ENCODE results near the gene TFAP2E. TPM values are rescaled to one million over a fixed set of nuclear protein-coding genes. Genes with fewer than 3 reads are reported as not detected.

Gene TFAP2E
- total RNA-seq, 1 donor from 2014 or later: 1.9 TPM

DNA sequence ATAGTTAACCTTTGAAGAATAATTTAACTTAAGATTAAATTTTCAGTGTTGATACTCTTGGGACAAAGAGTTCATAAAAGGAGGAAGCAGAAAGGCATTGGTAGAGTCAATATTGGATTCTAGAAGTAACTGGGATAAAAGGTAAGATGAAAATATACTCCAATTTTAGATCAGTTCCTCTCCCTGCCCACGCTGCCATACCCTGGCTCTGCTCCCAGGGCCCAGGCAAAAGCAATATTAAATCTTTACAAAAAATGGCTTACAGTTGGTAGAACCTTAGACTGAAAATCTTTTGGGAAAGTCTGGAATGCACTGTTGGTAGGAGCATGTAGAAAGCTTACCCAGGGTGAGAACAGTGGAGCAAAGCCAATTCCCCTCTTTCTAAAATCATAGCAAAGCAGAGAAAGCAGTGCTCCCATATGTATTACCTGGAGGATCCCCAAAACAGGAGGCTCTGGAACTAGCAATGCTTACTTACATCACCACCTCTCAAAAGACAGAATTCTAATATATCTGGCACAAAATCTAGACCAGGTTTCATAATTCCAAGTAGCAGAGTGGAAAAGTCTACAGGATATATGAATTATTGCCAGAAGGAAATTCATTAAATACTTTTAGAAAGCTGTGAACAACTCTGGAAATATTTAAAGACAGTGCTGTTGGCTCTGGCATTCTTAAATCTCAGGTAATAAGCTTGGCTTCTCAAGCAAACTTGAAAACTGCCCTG lies 40.5 kb upstream of the TFAP2E start:
- no peak for DNase-seq
- no peak overlapping the region for H3K27ac ChIP-seq
- H3K4me1 ChIP-seq: peaks cover 26% of the 10 kb centered on the region
- no peak for TF ChIP-seq CTCF (IDR thresholded peaks at IDR 0.05)
- no peaks in the 10 kb centered on the region for H3K27me3 ChIP-seq
- H3K9me3 ChIP-seq: no peaks in the 10 kb centered on the region
- no peaks in the 10 kb centered on the region for H3K36me3 ChIP-seq
- H3K4me3 ChIP-seq: no peak overlapping the region
- intact Hi-C loops (cut with DNase I): no loop called here
- no peak for ATAC-seq

DNA sequence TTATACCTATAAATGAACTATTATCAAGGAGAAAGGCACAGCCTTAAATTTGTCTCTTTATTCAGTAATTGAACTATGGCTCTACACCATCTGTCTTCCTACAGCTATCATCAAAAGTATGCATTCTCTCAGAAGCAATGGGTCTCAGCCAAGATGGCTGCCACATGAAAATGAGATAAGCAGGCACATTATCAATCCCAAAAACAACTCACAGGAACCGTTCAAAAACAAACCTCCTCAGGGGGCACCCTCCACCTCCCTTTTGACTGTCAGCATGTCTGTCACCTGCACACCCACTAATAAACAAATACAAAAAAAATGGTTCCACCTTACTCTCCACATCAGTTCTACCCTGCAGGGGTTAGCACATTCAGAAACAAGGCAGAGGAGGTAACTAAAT lies 39.5 kb upstream of the TFAP2E start:
- H3K27ac ChIP-seq: no peak overlapping the region
- no peaks in the 10 kb centered on the region for H3K27me3 ChIP-seq
- DNase-seq: no peak
- H3K9me3 ChIP-seq: no peaks in the 10 kb centered on the region
- intact Hi-C loops (cut with DNase I): no loop called here
- H3K4me1 ChIP-seq: peaks cover 33% of the 10 kb centered on the region
- TF ChIP-seq CTCF (IDR thresholded peaks at IDR 0.05): no peak
- no peak overlapping the region for H3K4me3 ChIP-seq
- ATAC-seq: no peak
- H3K36me3 ChIP-seq: no peaks in the 10 kb centered on the region

GRCh38 chr1:35535243-35535642 lies 37.9 kb upstream of the TFAP2E start:
- intact Hi-C loops (cut with DNase I): no loop called here
- TF ChIP-seq CTCF (IDR thresholded peaks at IDR 0.05): no peak
- ATAC-seq: no peak

DNA sequence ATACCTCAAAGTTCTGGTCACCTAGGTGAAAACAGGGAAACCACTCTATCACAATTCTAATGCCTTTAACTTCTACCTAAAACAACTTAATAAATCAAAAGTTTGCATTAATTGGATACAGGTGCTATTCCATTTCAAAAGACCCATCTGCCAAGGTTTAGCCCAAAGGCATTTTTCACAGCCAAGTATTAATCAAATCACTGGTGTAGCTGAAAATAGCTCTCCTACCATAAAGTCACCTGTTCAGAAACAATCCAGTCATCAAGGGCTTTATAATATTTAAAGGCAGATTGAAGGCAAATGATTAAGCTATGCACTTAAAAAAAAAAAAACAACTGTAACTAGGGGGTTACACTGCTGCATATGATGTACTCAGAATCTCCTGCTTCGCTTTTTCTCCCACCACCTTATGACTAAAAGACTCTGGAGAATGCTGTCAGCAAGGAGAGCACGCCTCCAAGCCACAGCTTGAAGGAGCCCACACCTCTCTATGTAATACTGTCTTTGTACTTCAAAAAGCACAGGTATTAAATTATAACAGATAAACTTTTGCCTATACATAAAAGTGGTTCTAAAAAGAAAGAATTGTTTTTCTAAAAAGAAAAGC lies 36.5 kb upstream of the TFAP2E start:
- H3K4me3 ChIP-seq: no peak overlapping the region
- DNase-seq (no peak), ATAC-seq (no peak)
- no peaks in the 10 kb centered on the region for H3K27me3 ChIP-seq
- peaks cover 62% of the 10 kb centered on the region for H3K4me1 ChIP-seq
- H3K27ac ChIP-seq: no peak overlapping the region
- TF ChIP-seq CTCF (IDR thresholded peaks at IDR 0.05): no peak
- no peaks in the 10 kb centered on the region for H3K9me3 ChIP-seq
- intact Hi-C loops (cut with DNase I): no loop called here
- no peaks in the 10 kb centered on the region for H3K36me3 ChIP-seq

More at GRCh38 chr1:35535243-35535642, 37.9 kb upstream of the TFAP2E start:
- Histone ChIP-seq H3K4me1 (peaks cover 49% of the 10 kb centered on the region), H3K27me3 (no peaks in the 10 kb centered on the region), H3K9me3 (no peaks in the 10 kb centered on the region), H3K36me3 (no peaks in the 10 kb centered on the region), H3K27ac (no peak overlapping the region), H3K4me3 (no peak overlapping the region)
- no peak for DNase-seq

DNA sequence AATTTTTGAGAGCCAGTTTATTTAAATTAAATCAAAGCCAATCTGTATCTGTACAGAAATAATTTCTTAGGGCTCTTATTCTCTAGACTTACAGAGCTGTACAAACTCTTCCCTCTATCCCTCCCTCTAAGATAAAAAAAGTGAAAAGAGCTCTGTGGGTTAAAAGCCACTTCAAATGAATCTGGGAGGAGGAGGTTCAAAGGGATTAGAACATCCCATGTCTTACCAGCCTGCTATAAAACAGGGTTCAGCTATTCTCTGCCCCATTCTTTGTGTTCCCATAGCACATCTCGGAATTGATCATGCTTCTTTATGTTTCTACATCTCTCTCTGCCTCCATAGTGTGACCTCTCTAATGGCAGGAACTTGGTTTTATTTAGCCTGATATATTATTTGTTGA lies 35.3 kb upstream of the TFAP2E start:
- Histone ChIP-seq H3K27me3 (no peaks in the 10 kb centered on the region), H3K36me3 (no peaks in the 10 kb centered on the region), H3K4me3 (no peak overlapping the region), H3K9me3 (no peaks in the 10 kb centered on the region), H3K4me1 (peaks cover 60% of the 10 kb centered on the region), H3K27ac (no peak overlapping the region)
- intact Hi-C loops (cut with DNase I): no loop called here
- TF ChIP-seq CTCF (IDR thresholded peaks at IDR 0.05): no peak
- ATAC-seq (no peak), DNase-seq (no peak)

Measured in upper lobe of right lung (tissue), 1 donor.